Activated T-cell treated with anti-CD3 and anti-CD28 coated beads, Interleukin-2, amount 50 U/mL, for 1 hour (primary cell): ENCODE measurements around the gene MED23.

ENCODE experiments used
- DNase-seq: peaks from one replicate; pipeline ENCODE4 v3.0.0-alpha.2; 2020

MED23 gene

DNA sequence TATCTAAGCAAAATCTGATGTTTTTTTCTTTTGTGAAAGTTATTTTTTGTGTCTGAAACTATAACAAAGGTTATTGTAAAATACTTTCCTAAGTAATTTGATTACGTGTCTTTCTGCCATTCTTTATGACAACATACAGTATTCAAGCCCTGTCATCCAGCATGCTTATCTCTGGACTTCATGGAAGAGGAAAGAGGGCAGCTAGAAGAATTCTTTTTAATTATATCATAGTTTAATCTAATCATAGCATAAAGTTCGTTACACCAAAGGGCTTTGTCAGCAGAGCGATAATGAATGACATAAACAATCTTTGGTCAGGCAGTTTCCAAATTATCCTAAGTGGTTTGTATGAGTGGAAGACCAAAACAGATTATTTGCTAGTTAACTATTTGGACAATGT lies 12.5 kb upstream of the MED23 start:
- no peak for DNase-seq

DNA sequence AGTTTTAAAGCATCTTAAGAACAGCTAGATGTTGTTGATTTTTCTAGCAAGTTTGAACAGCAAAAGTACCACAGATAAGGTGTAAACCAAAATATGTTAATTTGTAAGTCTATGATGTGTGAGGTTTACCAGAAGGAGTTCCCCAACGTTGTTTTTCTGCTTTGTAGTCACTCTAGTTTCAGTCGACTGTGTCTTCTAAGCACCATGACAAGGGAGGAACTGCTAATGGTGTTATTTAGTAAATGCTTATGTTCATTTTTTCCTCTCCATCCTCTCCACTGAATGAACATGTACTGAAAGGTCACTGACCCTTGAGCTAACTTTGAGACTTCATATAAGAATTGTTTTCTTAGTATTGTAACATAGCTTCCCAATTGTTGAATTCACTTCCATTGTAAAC lies 12.1 kb upstream of the MED23 start:
- DNase-seq = no peak

- no peak for DNase-seq
These were observed 10.0 kb upstream of the MED23 start for GRCh38 chr6:131638013-131638412.

- no peak for DNase-seq
These were observed 9.1 kb upstream of the MED23 start, which contains the start of gene ENPP3 for GRCh38 chr6:131636880-131637792. TSS of gene ENPP3 (plus strand) at chr6:131637302. CDS start at chr6:131637385, 83 bp downstream.

- DNase-seq = no peak
These were observed 7.6 kb upstream of the MED23 start for GRCh38 chr6:131635384-131636340.

DNA sequence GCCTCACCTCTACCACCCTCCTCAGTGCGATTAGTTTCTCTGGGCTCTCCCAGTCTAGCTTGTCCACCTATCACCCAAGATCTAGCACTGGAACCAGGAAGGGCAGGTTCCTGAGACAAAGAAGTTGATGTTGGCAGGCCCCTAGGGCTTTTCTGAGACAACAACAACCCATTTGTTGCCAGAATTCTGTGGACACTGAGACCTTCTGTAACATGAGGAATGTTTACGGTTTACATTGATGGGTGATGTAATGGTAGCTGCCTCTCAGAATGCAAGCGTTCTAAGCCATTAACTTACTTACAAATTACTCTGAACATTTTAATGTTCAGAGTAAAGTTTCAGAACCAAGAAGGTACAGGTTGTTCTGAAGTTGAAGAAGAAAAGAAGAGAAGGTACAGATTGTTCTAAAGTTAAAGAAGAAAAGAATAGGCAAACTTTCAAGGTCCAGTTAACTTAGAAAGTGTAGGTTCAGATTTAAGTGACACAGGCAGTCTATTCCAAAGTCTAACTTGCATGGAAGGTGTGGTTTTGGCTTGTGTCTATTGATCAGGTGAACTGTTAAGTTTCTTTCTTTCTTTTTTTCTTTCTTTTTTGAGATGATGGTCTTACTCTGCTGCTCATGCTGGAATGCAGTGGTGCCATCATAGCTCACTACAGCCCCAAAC lies 3.7 kb upstream of the MED23 start:
- no peak for DNase-seq

- no peak for DNase-seq
These were observed 1.6 kb upstream of the MED23 start for GRCh38 chr6:131629651-131630050.

DNA sequence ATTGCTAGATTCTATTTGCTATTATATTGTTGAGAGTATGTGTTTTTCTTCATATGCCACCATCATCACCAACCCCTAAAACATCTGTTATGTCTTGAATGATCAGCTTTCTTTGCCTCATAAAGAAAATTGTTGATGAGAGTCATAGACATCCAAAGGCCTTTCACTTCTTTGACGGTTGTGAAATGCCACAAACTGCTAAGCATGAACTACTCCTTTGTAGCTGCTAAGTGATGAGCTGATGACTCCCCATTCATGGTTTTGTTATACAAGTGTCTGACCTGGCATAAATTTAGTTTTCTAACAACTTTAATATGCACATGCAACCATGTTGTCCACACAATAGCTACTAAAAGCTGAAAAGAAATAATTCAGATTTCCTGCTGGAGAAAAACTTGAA lies 684 bp upstream of the MED23 start:
- DNase-seq = no peak

DNA sequence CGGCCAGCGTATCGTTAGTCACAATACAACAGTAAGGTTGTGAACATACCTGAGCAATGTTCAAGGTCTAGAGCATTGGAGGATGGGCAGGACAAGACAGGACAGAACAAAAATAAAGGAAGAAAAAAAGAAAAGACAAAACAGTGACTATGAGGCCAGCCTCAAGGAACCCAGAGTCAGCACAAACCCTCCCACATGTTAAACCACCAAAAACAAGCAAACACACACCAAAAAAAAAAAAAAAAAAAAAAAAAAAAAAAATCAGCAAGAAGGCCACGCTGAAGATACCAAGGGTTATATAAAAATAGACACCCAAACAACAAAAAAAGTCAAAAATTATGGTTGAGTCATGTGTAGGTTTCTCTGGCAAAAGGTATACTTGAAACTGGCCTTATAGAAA lies 12.8 kb downstream of the MED23 start:
- DNase-seq = no peak

DNA sequence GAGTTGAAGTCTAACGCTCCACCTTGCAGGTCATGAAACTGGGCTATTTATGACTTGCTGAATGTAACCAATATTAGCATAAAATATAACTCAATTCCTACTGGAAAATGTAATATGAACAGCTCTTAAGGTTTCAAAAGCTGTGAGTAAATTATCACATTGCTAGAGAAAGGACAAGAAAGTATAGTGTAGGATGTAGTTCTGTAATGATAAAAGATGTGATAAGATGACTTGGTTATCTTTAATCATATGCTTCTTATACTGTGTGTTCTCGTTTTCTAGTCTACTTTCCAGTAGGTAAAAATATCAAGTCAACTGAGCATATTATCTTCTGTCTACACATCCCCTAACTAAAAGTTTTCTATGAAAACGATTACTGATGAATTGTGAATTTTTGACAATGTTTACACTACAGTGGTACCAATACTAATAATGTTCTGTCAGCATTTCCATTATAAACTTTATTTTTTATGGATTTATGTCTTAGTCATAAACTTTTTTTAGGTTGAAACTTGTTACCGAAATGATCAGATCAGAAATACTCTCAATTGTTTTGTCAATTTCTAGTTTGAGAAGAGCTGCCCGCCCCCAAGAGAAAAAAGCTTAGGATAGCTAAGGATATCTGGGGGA lies 14.6 kb downstream of the MED23 start:
- DNase-seq = no peak

- DNase-seq = no peak
These were observed 25.2 kb downstream of the MED23 start for GRCh38 chr6:131602781-131603312.

GRCh38 chr6:131600716-131601115 lies 27.3 kb downstream of the MED23 start:
- DNase-seq = no peak

DNA sequence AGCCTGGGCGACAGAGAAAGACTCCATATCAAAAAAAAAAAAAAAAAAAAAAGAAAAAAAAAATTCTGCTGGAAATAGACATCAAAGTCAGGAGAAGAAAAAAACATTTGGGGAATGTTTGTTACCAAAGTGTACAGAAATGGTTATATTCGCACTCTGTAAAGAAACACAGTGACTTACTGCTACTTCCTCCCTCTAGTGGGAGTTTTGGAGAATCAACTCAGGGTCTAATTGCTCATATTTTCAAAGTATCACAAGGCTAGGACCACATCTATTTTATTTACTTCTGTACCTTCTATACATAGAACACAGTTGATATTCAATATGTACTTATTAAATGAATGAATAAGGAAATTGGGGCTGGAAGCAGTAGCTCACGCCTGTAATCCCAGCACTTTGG lies 30.6 kb downstream of the MED23 start:
- no peak for DNase-seq

DNA sequence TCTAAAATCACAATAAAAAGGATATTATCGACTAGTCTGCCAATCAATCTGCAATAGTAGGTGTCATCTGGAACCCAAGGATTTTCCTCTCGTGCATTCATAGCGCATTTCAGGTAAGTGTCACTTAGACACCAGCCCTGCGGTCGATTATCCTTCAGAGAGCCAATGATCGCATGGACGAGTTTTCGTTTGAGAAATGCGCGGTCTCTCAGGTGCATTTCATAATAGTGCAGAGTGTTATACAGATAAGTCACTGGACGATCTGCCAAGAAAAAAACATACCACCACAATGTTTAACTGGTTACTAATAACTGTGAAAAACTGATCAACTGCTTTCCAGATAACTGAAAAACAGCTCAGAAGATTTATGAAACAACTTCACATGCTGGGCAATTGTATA lies 34.0 kb downstream of the MED23 start:
- DNase-seq = no peak

DNA sequence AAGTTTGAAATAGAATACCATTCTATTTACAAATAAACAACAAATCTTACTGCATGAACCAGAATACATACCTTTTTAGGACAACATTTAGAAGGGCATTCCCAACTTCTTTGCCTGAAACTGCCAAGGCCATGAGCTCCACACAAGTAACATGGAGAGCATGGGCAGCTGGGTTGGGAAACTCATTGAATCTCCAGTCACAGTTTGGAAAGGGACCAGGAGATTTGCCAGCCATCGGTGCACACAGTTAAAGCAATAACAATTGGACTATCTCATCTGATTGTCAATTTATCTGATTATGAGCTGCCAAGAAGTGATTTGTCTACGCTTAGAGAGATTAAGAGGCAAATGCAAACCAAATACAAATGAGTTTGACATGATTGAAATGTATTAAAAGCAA lies 35.1 kb downstream of the MED23 start:
- no peak for DNase-seq

- no peak for DNase-seq
These were observed 39.4 kb downstream of the MED23 start for GRCh38 chr6:131588643-131589042.

DNA sequence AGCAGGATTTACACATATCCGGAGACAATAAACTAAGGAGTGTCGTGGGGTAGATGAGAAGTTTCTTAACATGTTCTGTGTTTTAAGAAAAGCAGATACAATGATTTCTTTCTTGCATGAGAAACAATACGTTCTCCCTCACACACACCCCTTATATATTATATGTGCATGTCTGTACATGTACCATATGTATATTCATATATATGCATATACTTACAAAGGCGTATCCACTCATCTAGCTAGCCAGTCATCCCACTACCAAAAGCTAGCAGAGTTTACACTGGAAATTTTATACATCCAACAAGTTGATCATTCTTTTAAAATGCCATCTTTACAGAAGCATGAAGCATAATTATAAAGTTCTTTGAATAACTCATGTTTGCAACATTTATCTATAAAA lies 40.1 kb downstream of the MED23 start:
- no peak for DNase-seq

GRCh38 chr6:131586543-131586942 lies 41.5 kb downstream of the MED23 start:
- DNase-seq = no peak

DNA sequence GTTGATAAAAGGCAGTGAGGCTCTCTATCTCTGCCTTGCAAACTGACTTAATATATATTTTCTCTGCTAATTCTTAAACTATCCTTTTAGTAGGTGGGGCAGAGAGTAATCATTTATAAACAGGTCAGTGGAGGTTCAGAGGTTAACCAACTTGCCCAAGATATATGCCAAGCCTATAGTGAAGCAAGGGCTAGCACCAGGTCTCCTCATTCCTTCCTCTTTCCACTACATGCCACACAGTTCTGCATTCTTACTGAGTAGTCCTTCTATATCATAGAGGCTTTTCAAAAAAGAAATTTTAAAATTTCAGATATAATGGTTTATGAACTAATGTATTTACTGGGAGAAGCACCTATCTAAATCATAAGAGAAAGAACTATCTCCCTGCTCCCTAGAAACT lies 46.5 kb downstream of the MED23 start:
- DNase-seq = no peak

DNA sequence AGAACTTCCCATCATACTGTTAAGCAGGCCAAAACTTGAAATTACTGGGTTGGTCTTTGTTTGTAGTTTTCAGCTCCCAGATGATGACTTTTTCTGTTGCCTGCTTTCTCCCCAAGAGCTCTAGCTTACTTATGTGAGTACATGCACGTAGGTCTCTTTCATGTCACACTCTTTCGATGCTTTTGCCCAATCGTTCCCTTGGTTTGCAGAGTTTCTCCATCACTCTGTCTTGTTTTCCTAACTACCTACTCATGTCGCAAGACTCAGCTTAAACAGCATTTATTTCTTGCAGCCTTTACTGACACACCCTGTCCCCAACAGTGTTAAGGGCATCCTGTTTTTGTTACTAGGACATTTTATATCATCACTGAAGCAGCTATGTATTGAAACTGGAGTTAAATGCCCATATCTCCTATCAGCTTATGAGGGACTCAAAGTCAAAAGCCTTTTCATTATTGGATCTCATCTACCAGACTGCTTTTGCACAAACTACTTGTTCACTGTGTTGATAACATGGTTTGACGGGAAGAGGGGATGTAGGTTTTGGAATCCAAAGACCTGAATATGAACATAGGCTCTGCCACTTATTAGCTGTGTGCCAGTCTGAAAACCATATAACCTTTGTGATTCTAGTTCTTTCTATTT lies 52.1 kb downstream of the MED23 start:
- DNase-seq = no peak

- no peak for DNase-seq
These were observed 53.4 kb downstream of the MED23 start for GRCh38 chr6:131574686-131575085.

- no peak for DNase-seq
These were observed 53.9 kb downstream of the MED23 start for GRCh38 chr6:131574133-131574532.
